Tibial nerve (tissue), 4 donors: ENCODE data around the gene AXDND1.

ENCODE experiments used
- EP300 ChIP-seq, 2 donors: sonication (generic); formaldehyde crosslinking; IDR thresholded peaks; one replicate each; pipeline ENCODE4 v1.6.1; 2017; ENCODE audit warnings: antibody characterized with exemption in 2 of 2, mild to moderate bottlenecking in 1 of 2
- POLR2A ChIP-seq, 2 donors: fragments of 450-650 bp; IDR thresholded peaks; one replicate each; pipeline ENCODE4 v1.6.1; 2017; ENCODE audit warnings: antibody characterized with exemption in 2 of 2, mild to moderate bottlenecking in 2 of 2, moderate library complexity in 2 of 2
- TF ChIP-seq, protein P1 (sequence below), 5 experiments: fragments of 200-600 bp in 3 of 5; fragments of 450-650 bp in 2 of 5; sonication (generic) in 3 of 5; IDR thresholded peaks; one replicate each; pipeline ENCODE4 v1.5.1; 2016 to 2019; ENCODE audit warnings: antibody characterized with exemption in 5 of 5, mild to moderate bottlenecking in 3 of 5, moderate library complexity in 2 of 5

GRCh38 chr1:179529482-179530195 is 163.9 kb downstream of the AXDND1 start:
- TF ChIP-seq, protein P1, sequence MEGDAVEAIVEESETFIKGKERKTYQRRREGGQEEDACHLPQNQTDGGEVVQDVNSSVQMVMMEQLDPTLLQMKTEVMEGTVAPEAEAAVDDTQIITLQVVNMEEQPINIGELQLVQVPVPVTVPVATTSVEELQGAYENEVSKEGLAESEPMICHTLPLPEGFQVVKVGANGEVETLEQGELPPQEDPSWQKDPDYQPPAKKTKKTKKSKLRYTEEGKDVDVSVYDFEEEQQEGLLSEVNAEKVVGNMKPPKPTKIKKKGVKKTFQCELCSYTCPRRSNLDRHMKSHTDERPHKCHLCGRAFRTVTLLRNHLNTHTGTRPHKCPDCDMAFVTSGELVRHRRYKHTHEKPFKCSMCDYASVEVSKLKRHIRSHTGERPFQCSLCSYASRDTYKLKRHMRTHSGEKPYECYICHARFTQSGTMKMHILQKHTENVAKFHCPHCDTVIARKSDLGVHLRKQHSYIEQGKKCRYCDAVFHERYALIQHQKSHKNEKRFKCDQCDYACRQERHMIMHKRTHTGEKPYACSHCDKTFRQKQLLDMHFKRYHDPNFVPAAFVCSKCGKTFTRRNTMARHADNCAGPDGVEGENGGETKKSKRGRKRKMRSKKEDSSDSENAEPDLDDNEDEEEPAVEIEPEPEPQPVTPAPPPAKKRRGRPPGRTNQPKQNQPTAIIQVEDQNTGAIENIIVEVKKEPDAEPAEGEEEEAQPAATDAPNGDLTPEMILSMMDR (IDR thresholded peaks at IDR 0.05): no peak
- TF ChIP-seq EP300 (IDR thresholded peaks at IDR 0.05) (no peak), POLR2A (IDR thresholded peaks at IDR 0.05) (no peak)
